Astrocyte of the hippocampus (primary cell): ENCODE data around the gene CENPP.

Source experiments
- DNase-seq: peaks from one replicate; pipeline ENCODE4 v3.0.0; 2011; ENCODE audit warnings: low read depth, low spot score

CENPP gene

GRCh38 chr9:92655366-92655765, 329.6 kb downstream of the CENPP start:
- no peak for DNase-seq

- no peak for DNase-seq
Measured at GRCh38 chr9:92655896-92656536, 330.3 kb downstream of the CENPP start.

- DNase-seq = no peak
Measured at GRCh38 chr9:92656537-92656925, 330.8 kb downstream of the CENPP start.

- DNase-seq = no peak
Measured at GRCh38 chr9:92657296-92658094, 331.7 kb downstream of the CENPP start.

- no peak for DNase-seq
Measured at GRCh38 chr9:92658176-92658575, 332.4 kb downstream of the CENPP start.

GRCh38 chr9:92658611-92659010, 332.9 kb downstream of the CENPP start:
- DNase-seq = no peak

GRCh38 chr9:92659601-92660000, 333.8 kb downstream of the CENPP start:
- no peak for DNase-seq

GRCh38 chr9:92660266-92660665, 334.5 kb downstream of the CENPP start:
- DNase-seq = peak; percentile 14

GRCh38 chr9:92661127-92661526, 335.4 kb downstream of the CENPP start:
- DNase-seq = no peak

- DNase-seq = no peak
Measured at GRCh38 chr9:92661743-92662142, 336.0 kb downstream of the CENPP start.

GRCh38 chr9:92663126-92663525, 337.4 kb downstream of the CENPP start:
- DNase-seq = no peak

GRCh38 chr9:92663951-92664350, 338.2 kb downstream of the CENPP start:
- no peak for DNase-seq

GRCh38 chr9:92664394-92665152, 338.8 kb downstream of the CENPP start:
- peak; percentile 59 for DNase-seq

GRCh38 chr9:92665836-92666235, 340.1 kb downstream of the CENPP start:
- no peak for DNase-seq

GRCh38 chr9:92666236-92666635, 340.5 kb downstream of the CENPP start:
- DNase-seq = no peak

- no peak for DNase-seq
Measured at GRCh38 chr9:92666912-92667532, 341.3 kb downstream of the CENPP start.

- DNase-seq = peak; percentile 77
Measured at GRCh38 chr9:92668746-92669526, 343.2 kb downstream of the CENPP start.

GRCh38 chr9:92669527-92669889, 343.8 kb downstream of the CENPP start:
- no peak for DNase-seq
